Measurements from ENCODE around the gene SVEP1.

DNA sequence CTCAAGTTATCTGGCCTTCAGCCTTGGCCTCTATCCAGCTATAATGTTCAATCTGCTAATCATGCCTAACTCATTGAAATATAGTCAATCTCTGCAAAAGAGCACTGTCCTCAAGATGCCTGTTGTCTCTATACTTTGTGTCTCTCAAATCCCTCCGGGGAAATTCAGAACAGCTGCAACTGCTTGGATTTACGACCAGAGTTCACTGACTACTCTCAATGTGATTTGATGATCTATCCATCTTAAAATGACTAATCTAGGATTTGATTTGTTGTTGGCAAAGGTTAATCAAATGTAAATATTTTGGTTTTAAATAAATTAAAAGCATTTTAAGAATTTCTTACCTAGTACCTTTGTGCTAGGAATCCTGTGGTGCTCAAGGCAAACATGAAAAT is 40.9 kb downstream of the SVEP1 start:
- TF ChIP-seq SUZ12 (IDR thresholded peaks at IDR 0.05) (no peak), SP1 (IDR thresholded peaks at IDR 0.05) (no peak), FOXK2 (IDR thresholded peaks at IDR 0.05) (no peak), L3MBTL2 (conservative IDR thresholded peaks at IDR 0.05) (no peak), BHLHE40 (IDR thresholded peaks at IDR 0.05; ENCODE audit: borderline replicate concordance) (no peak), HDGF (IDR thresholded peaks at IDR 0.05; ENCODE audit: borderline replicate concordance) (no peak), ARNT (IDR thresholded peaks at IDR 0.05) (no peak), FOXM1 (IDR thresholded peaks at IDR 0.05; ENCODE audit: borderline replicate concordance) (no peak), CTBP1 (IDR thresholded peaks at IDR 0.05; ENCODE audit: borderline replicate concordance) (no peak), TARDBP (IDR thresholded peaks at IDR 0.05) (no peak)
- TF ChIP-seq, protein P1, sequence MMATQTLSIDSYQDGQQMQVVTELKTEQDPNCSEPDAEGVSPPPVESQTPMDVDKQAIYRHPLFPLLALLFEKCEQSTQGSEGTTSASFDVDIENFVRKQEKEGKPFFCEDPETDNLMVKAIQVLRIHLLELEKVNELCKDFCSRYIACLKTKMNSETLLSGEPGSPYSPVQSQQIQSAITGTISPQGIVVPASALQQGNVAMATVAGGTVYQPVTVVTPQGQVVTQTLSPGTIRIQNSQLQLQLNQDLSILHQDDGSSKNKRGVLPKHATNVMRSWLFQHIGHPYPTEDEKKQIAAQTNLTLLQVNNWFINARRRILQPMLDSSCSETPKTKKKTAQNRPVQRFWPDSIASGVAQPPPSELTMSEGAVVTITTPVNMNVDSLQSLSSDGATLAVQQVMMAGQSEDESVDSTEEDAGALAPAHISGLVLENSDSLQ (IDR thresholded peaks at IDR 0.05): no peak

Data from HEK293T (cell line).